ENCODE data around the gene ZCCHC9.

The ZCCHC9 gene

GRCh38 chr5:81302596-81302995 is 1.2 kb downstream of the ZCCHC9 start:
- H3K27ac ChIP-seq = no peak overlapping the region

DNA sequence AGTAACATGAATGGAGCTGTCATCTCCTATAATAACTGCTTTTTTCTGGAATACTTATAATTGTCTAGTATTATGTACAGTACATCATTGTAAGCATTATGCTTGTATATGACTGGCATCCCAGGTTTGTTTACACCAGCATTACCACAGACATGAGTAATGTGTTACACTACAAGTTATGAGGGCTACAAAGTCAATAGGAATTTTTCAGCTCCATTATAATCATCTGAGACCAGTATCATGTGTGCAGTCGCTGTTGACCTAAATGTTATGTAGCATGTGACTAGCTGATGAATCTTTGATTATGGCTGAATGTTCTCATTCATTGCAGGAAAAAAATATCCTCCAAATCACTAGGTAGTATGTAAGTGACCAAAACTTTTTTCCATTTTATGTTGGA is 2.2 kb downstream of the ZCCHC9 start:
- peaks cover 16% of the 10 kb centered on the region for H3K4me1 ChIP-seq (ENCODE audit: low read depth, poor library complexity, severe bottlenecking)
- no peaks in the 10 kb centered on the region for H3K79me2 ChIP-seq (ENCODE audit: insufficient read depth, low read depth)
- H4K20me1 ChIP-seq (ENCODE audit: insufficient read depth) = no peaks in the 10 kb centered on the region
- H3K9ac ChIP-seq = no peak overlapping the region
- H2AFZ ChIP-seq (ENCODE audit: low read depth) = no peak overlapping the region
- H3K4me2 ChIP-seq = no peak overlapping the region
- H3K4me3 ChIP-seq (IDR thresholded peaks at IDR 0.05; ENCODE audit: insufficient read depth, low read depth, low read length) = no peak overlapping the region
- no peak overlapping the region for H3K27ac ChIP-seq
- H3K27me3 ChIP-seq (ENCODE audit: insufficient read depth, low read depth) = no peaks in the 10 kb centered on the region
- TF ChIP-seq, protein P1, sequence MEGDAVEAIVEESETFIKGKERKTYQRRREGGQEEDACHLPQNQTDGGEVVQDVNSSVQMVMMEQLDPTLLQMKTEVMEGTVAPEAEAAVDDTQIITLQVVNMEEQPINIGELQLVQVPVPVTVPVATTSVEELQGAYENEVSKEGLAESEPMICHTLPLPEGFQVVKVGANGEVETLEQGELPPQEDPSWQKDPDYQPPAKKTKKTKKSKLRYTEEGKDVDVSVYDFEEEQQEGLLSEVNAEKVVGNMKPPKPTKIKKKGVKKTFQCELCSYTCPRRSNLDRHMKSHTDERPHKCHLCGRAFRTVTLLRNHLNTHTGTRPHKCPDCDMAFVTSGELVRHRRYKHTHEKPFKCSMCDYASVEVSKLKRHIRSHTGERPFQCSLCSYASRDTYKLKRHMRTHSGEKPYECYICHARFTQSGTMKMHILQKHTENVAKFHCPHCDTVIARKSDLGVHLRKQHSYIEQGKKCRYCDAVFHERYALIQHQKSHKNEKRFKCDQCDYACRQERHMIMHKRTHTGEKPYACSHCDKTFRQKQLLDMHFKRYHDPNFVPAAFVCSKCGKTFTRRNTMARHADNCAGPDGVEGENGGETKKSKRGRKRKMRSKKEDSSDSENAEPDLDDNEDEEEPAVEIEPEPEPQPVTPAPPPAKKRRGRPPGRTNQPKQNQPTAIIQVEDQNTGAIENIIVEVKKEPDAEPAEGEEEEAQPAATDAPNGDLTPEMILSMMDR (conservative IDR thresholded peaks at IDR 0.05; ENCODE audit: low read depth, low read length) = no peak
- no peaks in the 10 kb centered on the region for H3K36me3 ChIP-seq (ENCODE audit: insufficient read depth)

More at GRCh38 chr5:81302596-81302995, 1.2 kb downstream of the ZCCHC9 start:
- TF ChIP-seq, protein P1 (conservative IDR thresholded peaks at IDR 0.05; ENCODE audit: low read depth, low read length) = no peak
- Histone ChIP-seq H3K36me3 (ENCODE audit: insufficient read depth) (no peaks in the 10 kb centered on the region), H3K4me1 (ENCODE audit: low read depth, poor library complexity, severe bottlenecking) (peaks cover 24% of the 10 kb centered on the region), H3K9ac (no peak overlapping the region), H3K79me2 (ENCODE audit: insufficient read depth, low read depth) (no peaks in the 10 kb centered on the region), H3K4me2 (no peak overlapping the region; the same call in 1 of the 2 replicates), H4K20me1 (ENCODE audit: insufficient read depth) (no peaks in the 10 kb centered on the region), H3K27me3 (ENCODE audit: insufficient read depth, low read depth) (no peaks in the 10 kb centered on the region), H2AFZ (ENCODE audit: low read depth) (no peak overlapping the region), H3K4me3 (IDR thresholded peaks at IDR 0.05; ENCODE audit: insufficient read depth, low read depth, low read length) (no peak overlapping the region)

DNA sequence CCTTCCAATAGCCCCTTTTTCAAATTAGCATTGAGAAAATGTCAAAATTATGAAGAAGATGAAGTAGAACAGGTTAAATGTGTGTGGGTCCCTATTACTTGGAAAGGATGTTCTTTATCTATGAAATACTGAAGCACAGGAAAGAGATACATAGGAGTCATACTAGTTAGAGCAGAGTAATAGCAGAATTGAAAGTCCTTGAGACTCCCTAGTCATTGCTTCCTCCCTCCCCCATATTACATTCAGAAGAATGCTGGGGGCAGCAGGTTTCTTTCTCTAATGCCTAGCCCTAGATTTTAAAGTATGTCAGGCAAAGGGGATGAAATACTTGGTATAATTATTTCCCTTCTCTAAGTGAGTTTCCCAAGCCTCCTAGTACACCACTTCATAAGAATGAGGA is 4.4 kb downstream of the ZCCHC9 start:
- TF ChIP-seq, protein P1 (conservative IDR thresholded peaks at IDR 0.05; ENCODE audit: low read depth, low read length) = no peak
- H3K4me2 ChIP-seq = no peak overlapping the region
- H3K4me3 ChIP-seq (IDR thresholded peaks at IDR 0.05; ENCODE audit: insufficient read depth, low read depth, low read length) = no peak overlapping the region

DNA sequence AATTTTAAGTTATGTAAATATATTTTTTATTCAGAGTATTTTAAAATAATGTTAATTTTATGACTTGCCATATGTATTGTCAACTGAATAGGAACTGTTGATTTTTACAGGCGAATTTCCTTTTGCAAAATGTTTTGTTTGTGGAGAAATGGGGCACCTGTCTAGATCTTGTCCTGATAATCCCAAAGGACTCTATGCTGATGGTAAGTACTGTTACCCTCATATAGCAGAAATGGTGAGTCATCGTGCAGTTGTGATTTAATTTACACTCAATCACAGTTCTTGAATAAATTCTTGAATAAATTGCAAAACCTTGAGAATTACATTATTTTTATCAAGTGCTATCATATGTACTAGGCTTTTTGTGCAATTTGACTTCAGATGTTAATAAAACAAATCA is 7.4 kb downstream of the ZCCHC9 start:
- Histone ChIP-seq H4K20me1 (ENCODE audit: insufficient read depth) (no peaks in the 10 kb centered on the region), H3K27ac (no peak overlapping the region), H3K4me1 (ENCODE audit: low read depth, poor library complexity, severe bottlenecking) (no peaks in the 10 kb centered on the region), H3K79me2 (ENCODE audit: insufficient read depth, low read depth) (no peaks in the 10 kb centered on the region), H3K9ac (no peak overlapping the region), H2AFZ (ENCODE audit: low read depth) (no peak overlapping the region), H3K36me3 (ENCODE audit: insufficient read depth) (no peaks in the 10 kb centered on the region), H3K27me3 (ENCODE audit: insufficient read depth, low read depth) (no peaks in the 10 kb centered on the region), H3K4me3 (IDR thresholded peaks at IDR 0.05; ENCODE audit: insufficient read depth, low read depth, low read length) (no peak overlapping the region), H3K4me2 (no peak overlapping the region)
- TF ChIP-seq, protein P1 (conservative IDR thresholded peaks at IDR 0.05; ENCODE audit: low read depth, low read length) = no peak

More for the DNA sequence above, 4.4 kb downstream of the ZCCHC9 start:
- Histone ChIP-seq H2AFZ (ENCODE audit: low read depth) (no peak overlapping the region), H3K27me3 (ENCODE audit: insufficient read depth, low read depth) (no peaks in the 10 kb centered on the region), H4K20me1 (ENCODE audit: insufficient read depth) (no peaks in the 10 kb centered on the region), H3K9ac (no peak overlapping the region), H3K4me1 (ENCODE audit: low read depth, poor library complexity, severe bottlenecking) (no peaks in the 10 kb centered on the region), H3K27ac (no peak overlapping the region), H3K36me3 (ENCODE audit: insufficient read depth) (no peaks in the 10 kb centered on the region), H3K79me2 (ENCODE audit: insufficient read depth, low read depth) (no peaks in the 10 kb centered on the region)

All from KMS-11 (cell line).